Trophoblast cell (in vitro differentiated cells and primary cell): ENCODE data around the gene ZNF862.

Source experiments
- DNase-seq, 2 donors: peaks; one replicate each; pipeline ENCODE4 v3.0.0-alpha.2; 2016
- H2AFZ ChIP-seq: 2 replicates; pipeline ENCODE4 v1.6.1; 2013; ENCODE audit warnings: low read length, moderate library complexity, mild to moderate bottlenecking; ENCODE audit not compliant: insufficient read depth, poor library complexity
- H2AK5ac ChIP-seq: 2 replicates; pipeline ENCODE4 v1.6.1; 2013; ENCODE audit warnings: mild to moderate bottlenecking, low read length
- H2BK120ac ChIP-seq: 2 replicates; pipeline ENCODE4 v1.6.1; 2013; ENCODE audit warnings: low read length, mild to moderate bottlenecking, moderate library complexity; ENCODE audit not compliant: insufficient read depth, poor library complexity
- H2BK12ac ChIP-seq: 2 replicates; pipeline ENCODE4 v1.6.1; 2013; ENCODE audit warnings: mild to moderate bottlenecking, low read length, moderate library complexity
- H2BK5ac ChIP-seq: 2 replicates; pipeline ENCODE4 v1.6.1; 2013; ENCODE audit warnings: low read length, low read depth, moderate library complexity, mild to moderate bottlenecking; ENCODE audit not compliant: poor library complexity
- H3K14ac ChIP-seq: 2 replicates; pipeline ENCODE4 v1.6.1; 2013; ENCODE audit warnings: mild to moderate bottlenecking, low read length
- H3K18ac ChIP-seq: 2 replicates; pipeline ENCODE4 v1.6.1; 2013; ENCODE audit warnings: mild to moderate bottlenecking, low read length
- H3K23ac ChIP-seq: 2 replicates; pipeline ENCODE4 v1.6.1; 2013; ENCODE audit warnings: low read length
- H3K27ac ChIP-seq: 2 replicates; pipeline ENCODE4 v1.5.1; 2013; ENCODE audit warnings: low read depth, mild to moderate bottlenecking, inconsistent platforms, low read length, moderate library complexity
- H3K27me3 ChIP-seq: 2 replicates; pipeline ENCODE4 v1.6.1; 2013; ENCODE audit warnings: inconsistent platforms, mild to moderate bottlenecking, low read length, moderate library complexity; ENCODE audit not compliant: insufficient read depth
- H3K36me3 ChIP-seq, 2 experiments: 1 replicate in 1 of 2; 2 replicates in 1 of 2; pipeline ENCODE4 v1.6.1; 2013; ENCODE audit warnings: low read length in 2 of 2, mild to moderate bottlenecking in 2 of 2, moderate library complexity in 1 of 2; ENCODE audit not compliant: insufficient read depth in 2 of 2, control insufficient read depth in 1 of 2
- H3K4ac ChIP-seq: 2 replicates; pipeline ENCODE4 v1.6.1; 2013; ENCODE audit warnings: low read depth, mild to moderate bottlenecking, low read length, moderate library complexity
- H3K4me1 ChIP-seq, 2 experiments: 1 replicate in 1 of 2; 2 replicates in 1 of 2; pipeline ENCODE4 v1.6.1; 2013; ENCODE audit warnings: low read length in 2 of 2, mild to moderate bottlenecking in 2 of 2, moderate library complexity in 1 of 2; ENCODE audit not compliant: insufficient read depth in 2 of 2, control insufficient read depth in 1 of 2
- H3K4me2 ChIP-seq: 2 replicates; pipeline ENCODE4 v1.6.1; 2013; ENCODE audit warnings: inconsistent platforms, mild to moderate bottlenecking, low read length, moderate library complexity
- H3K4me3 ChIP-seq: 2 replicates; pipeline ENCODE4 v1.5.1; 2013; ENCODE audit warnings: mild to moderate bottlenecking, low read depth, low read length, inconsistent platforms
- H3K79me1 ChIP-seq: one replicate; pipeline ENCODE4 v1.6.1; 2013; ENCODE audit warnings: low read length
- H3K79me2 ChIP-seq: 2 replicates; pipeline ENCODE4 v1.6.1; 2013; ENCODE audit warnings: low read length, mild to moderate bottlenecking; ENCODE audit not compliant: control insufficient read depth, insufficient read depth, poor library complexity
- H3K9ac ChIP-seq: 2 replicates; pipeline ENCODE4 v1.6.1; 2013; ENCODE audit warnings: mild to moderate bottlenecking, low read length
- H3K9me3 ChIP-seq: 2 replicates; pipeline ENCODE4 v1.6.1; 2013; ENCODE audit warnings: low read depth, mild to moderate bottlenecking, control low read depth, inconsistent platforms, low read length; ENCODE audit not compliant: insufficient read depth
- H4K12ac ChIP-seq: 2 replicates; pipeline ENCODE4 v1.6.1; 2013; ENCODE audit warnings: low read depth, mild to moderate bottlenecking, low read length, moderate library complexity
- H4K8ac ChIP-seq: 2 replicates; pipeline ENCODE4 v1.6.1; 2013; ENCODE audit warnings: low read depth, mild to moderate bottlenecking, low read length, moderate library complexity
- H4K91ac ChIP-seq: one replicate; pipeline ENCODE4 v1.6.1; 2013; ENCODE audit warnings: low read depth, mild to moderate bottlenecking, low read length, moderate library complexity
- WGBS: extraction: QIAGEN DNeasy Blood & Tissue Kit; methylation state at CpG from one replicate; pipeline ENCODE4 v1.1.7; 2013; ENCODE audit warnings: missing lambda C conversion rate; ENCODE audit not compliant: insufficient read length, insufficient coverage; ENCODE audit errors: extremely low coverage; 5-methylcytosine and 5-hydroxymethylcytosine counted together

Gene ZNF862

GRCh38 chr7:149814494-149814893 is 23.7 kb upstream of the ZNF862 start:
- no peak overlapping the region for H3K23ac ChIP-seq
- H3K27me3 ChIP-seq: no peaks in the 10 kb centered on the region
- no peak overlapping the region for H2AFZ ChIP-seq
- no peak overlapping the region for H3K4ac ChIP-seq
- no peak overlapping the region for H3K4me3 ChIP-seq
- no peaks in the 10 kb centered on the region for H3K79me1 ChIP-seq
- H3K14ac ChIP-seq: no peak overlapping the region
- H3K9ac ChIP-seq: no peak overlapping the region
- H3K4me2 ChIP-seq: no peak overlapping the region
- H2BK5ac ChIP-seq: no peak overlapping the region
- no CpG with 5 or more reads among the region's 15 CpGs for WGBS
- H3K36me3 ChIP-seq: no peaks in the 10 kb centered on the region
- no peaks in the 10 kb centered on the region for H3K4me1 ChIP-seq
- no peak overlapping the region for H3K27ac ChIP-seq
- H3K9me3 ChIP-seq: peaks cover 4% of the 10 kb centered on the region
- no peak overlapping the region for H2BK12ac ChIP-seq
- H4K91ac ChIP-seq: no peak overlapping the region
- H2BK120ac ChIP-seq: no peak overlapping the region
- no peak overlapping the region for H4K12ac ChIP-seq
- no peak overlapping the region for H3K18ac ChIP-seq
- no peak overlapping the region for H2AK5ac ChIP-seq
- H3K79me2 ChIP-seq: no peaks in the 10 kb centered on the region
- H4K8ac ChIP-seq: no peak overlapping the region
- DNase-seq: no peak

GRCh38 chr7:149815121-149815520 is 23.1 kb upstream of the ZNF862 start:
- Histone ChIP-seq H2BK5ac (no peak overlapping the region), H3K18ac (no peak overlapping the region), H2BK120ac (no peak overlapping the region), H3K79me2 (no peaks in the 10 kb centered on the region), H2BK12ac (no peak overlapping the region), H3K9me3 (peaks cover 4% of the 10 kb centered on the region), H3K4me2 (no peak overlapping the region), H2AK5ac (no peak overlapping the region), H2AFZ (no peak overlapping the region), H4K8ac (no peak overlapping the region), H3K79me1 (no peaks in the 10 kb centered on the region), H3K23ac (no peak overlapping the region), H3K27ac (no peak overlapping the region), H4K12ac (no peak overlapping the region), H3K4me1 (no peaks in the 10 kb centered on the region), H3K9ac (no peak overlapping the region), H3K14ac (no peak overlapping the region), H4K91ac (no peak overlapping the region), H3K27me3 (no peaks in the 10 kb centered on the region), H3K4ac (no peak overlapping the region), H3K36me3 (no peaks in the 10 kb centered on the region), H3K4me3 (no peak overlapping the region)
- DNase-seq: no peak
- WGBS: no CpG with 5 or more reads among the region's 12 CpGs

GRCh38 chr7:149815661-149816266 is 22.4 kb upstream of the ZNF862 start:
- Histone ChIP-seq H4K12ac (no peak overlapping the region), H3K79me1 (no peaks in the 10 kb centered on the region), H3K9me3 (peaks cover 4% of the 10 kb centered on the region), H3K4me3 (no peak overlapping the region), H2AK5ac (no peak overlapping the region), H2BK12ac (no peak overlapping the region), H3K4me2 (no peak overlapping the region), H4K91ac (no peak overlapping the region), H3K27me3 (no peaks in the 10 kb centered on the region), H2BK5ac (no peak overlapping the region), H2AFZ (no peak overlapping the region), H3K23ac (no peak overlapping the region), H3K14ac (no peak overlapping the region), H3K18ac (no peak overlapping the region), H3K27ac (no peak overlapping the region), H3K9ac (no peak overlapping the region), H3K4ac (no peak overlapping the region), H3K36me3 (no peaks in the 10 kb centered on the region), H3K4me1 (no peaks in the 10 kb centered on the region), H2BK120ac (no peak overlapping the region), H4K8ac (no peak overlapping the region), H3K79me2 (no peaks in the 10 kb centered on the region)
- WGBS: no CpG with 5 or more reads among the region's 16 CpGs
- DNase-seq: no peak

DNA sequence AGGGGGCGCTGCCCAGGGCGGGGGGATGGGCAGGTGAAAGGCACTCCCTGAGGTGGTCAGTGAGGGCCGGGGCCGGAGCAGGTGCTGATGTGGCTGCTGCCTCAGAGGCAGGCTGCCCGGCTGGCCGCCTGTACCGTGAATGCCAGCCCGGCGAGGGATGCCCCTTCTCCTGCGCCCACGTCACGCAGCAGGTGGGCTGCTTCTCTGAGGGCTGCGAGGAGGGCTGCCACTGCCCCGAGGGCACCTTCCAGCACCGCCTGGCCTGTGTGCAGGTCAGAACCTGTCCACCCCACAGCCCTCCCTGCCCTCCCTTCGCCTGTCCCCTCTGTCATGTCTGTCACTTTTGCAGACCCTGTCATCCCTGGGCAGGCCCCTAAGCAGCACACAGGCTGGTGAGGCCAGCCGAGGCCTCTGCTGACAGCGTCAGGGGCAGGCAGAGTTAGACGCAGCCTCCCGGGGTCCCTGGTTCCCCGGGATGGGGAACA is 21.9 kb upstream of the ZNF862 start:
- H3K4me3 ChIP-seq: no peak overlapping the region
- WGBS: no CpG with 5 or more reads among the region's 21 CpGs
- no peaks in the 10 kb centered on the region for H3K79me1 ChIP-seq
- peaks cover 4% of the 10 kb centered on the region for H3K9me3 ChIP-seq
- no peaks in the 10 kb centered on the region for H3K36me3 ChIP-seq
- H3K27me3 ChIP-seq: no peaks in the 10 kb centered on the region
- no peak overlapping the region for H3K9ac ChIP-seq
- no peak for DNase-seq
- H2BK12ac ChIP-seq: no peak overlapping the region
- no peak overlapping the region for H4K91ac ChIP-seq
- H4K8ac ChIP-seq: no peak overlapping the region
- no peak overlapping the region for H3K4me2 ChIP-seq
- H2BK5ac ChIP-seq: no peak overlapping the region
- H2AFZ ChIP-seq: no peak overlapping the region
- no peak overlapping the region for H3K14ac ChIP-seq
- no peak overlapping the region for H2BK120ac ChIP-seq
- no peaks in the 10 kb centered on the region for H3K4me1 ChIP-seq
- H4K12ac ChIP-seq: no peak overlapping the region
- no peak overlapping the region for H3K27ac ChIP-seq
- H3K23ac ChIP-seq: no peak overlapping the region
- no peak overlapping the region for H2AK5ac ChIP-seq
- H3K4ac ChIP-seq: no peak overlapping the region
- no peak overlapping the region for H3K18ac ChIP-seq
- H3K79me2 ChIP-seq: no peaks in the 10 kb centered on the region
